HG03442 (cell line): ENCODE data around the gene PITPNC1.

ENCODE experiments used
- ATAC-seq: cut with Tn5 transposase; IDR thresholded peaks from one replicate; pipeline ENCODE4 v1.9.1; 2021; ENCODE audit warnings: mild to moderate bottlenecking, moderate library complexity; ENCODE audit not compliant: unreplicated experiment

Gene PITPNC1

GRCh38 chr17:67532326-67532871 is 155.3 kb downstream of the PITPNC1 start:
- no peak for ATAC-seq

- no peak for ATAC-seq
These were observed 157.9 kb downstream of the PITPNC1 start for GRCh38 chr17:67534941-67535340.

GRCh38 chr17:67542219-67543114 is 165.4 kb downstream of the PITPNC1 start:
- no peak for ATAC-seq

GRCh38 chr17:67544364-67544955 is 167.4 kb downstream of the PITPNC1 start:
- ATAC-seq, result no peak

- ATAC-seq, result peak; percentile 95
These were observed 169.8 kb downstream of the PITPNC1 start for GRCh38 chr17:67546578-67547527.

- no peak for ATAC-seq
These were observed 171.6 kb downstream of the PITPNC1 start for GRCh38 chr17:67548693-67549092.

GRCh38 chr17:67549820-67550219 is 172.7 kb downstream of the PITPNC1 start:
- no peak for ATAC-seq

- no peak for ATAC-seq
These were observed 177.6 kb downstream of the PITPNC1 start for GRCh38 chr17:67554634-67555033.

- no peak for ATAC-seq
These were observed 178.8 kb downstream of the PITPNC1 start for GRCh38 chr17:67555855-67556254.

GRCh38 chr17:67557052-67557845 is 180.2 kb downstream of the PITPNC1 start:
- ATAC-seq, result no peak

GRCh38 chr17:67557921-67558320 is 180.8 kb downstream of the PITPNC1 start:
- no peak for ATAC-seq

GRCh38 chr17:67558740-67559380 is 181.8 kb downstream of the PITPNC1 start:
- ATAC-seq, result no peak

- ATAC-seq, result no peak
These were observed 182.4 kb downstream of the PITPNC1 start for GRCh38 chr17:67559381-67559966.

- ATAC-seq, result no peak
These were observed 184.9 kb downstream of the PITPNC1 start for GRCh38 chr17:67562005-67562404.

GRCh38 chr17:67563692-67564228 is 186.7 kb downstream of the PITPNC1 start:
- ATAC-seq, result no peak

GRCh38 chr17:67565068-67565467 is 188.0 kb downstream of the PITPNC1 start:
- ATAC-seq, result no peak

- ATAC-seq, result no peak
These were observed 189.6 kb downstream of the PITPNC1 start for GRCh38 chr17:67566656-67567055.

GRCh38 chr17:67569015-67569451 is 192.0 kb downstream of the PITPNC1 start:
- ATAC-seq, result no peak

- ATAC-seq, result no peak
These were observed 192.8 kb downstream of the PITPNC1 start for GRCh38 chr17:67569873-67570272.
